K562 (cell line): ENCODE results near the gene LRMDA. TPM values are rescaled to one million over a fixed set of nuclear protein-coding genes. Genes with fewer than 3 reads are reported as not detected.

ENCODE experiments used
- ATAC-seq: fragments of 200-7000 bp; cut with Tn5 transposase; 3 replicates; pipeline ENCODE4 v1.9.1; 2020; ENCODE audit warnings: moderate library complexity
- BruUV-seq: library from RNA; stranded (reverse); fragments of 400-500 nt; replicated peaks from 2 replicates; lab custom pipeline; 2021; lab: Mats Ljungman, UMichigan
- CTCF ChIA-PET: fragments of 300-600 bp; formaldehyde crosslinking; extraction: SDS; loops from one replicate; lab custom pipeline; 2021; ENCODE audit warnings: low intra/inter-chr PET ratio; lab: Yijun Ruan, JAX
- POLR2A ChIA-PET: fragments of 300-600, 350-650 bp; sonication (Branson Sonifier 250); formaldehyde crosslinking; extraction: SDS; loops from one replicate; lab custom pipeline; 2021; ENCODE audit warnings: antibody characterized with exemption, inconsistent platforms; lab: Yijun Ruan, JAX
- DNase-seq, 4 experiments: peaks; one replicate each; pipeline versions ENCODE4 v3.0.0 to v3.0.0-alpha.2; 2011 to 2018; ENCODE audit warnings: low spot score in 3 of 4, mixed read lengths in 3 of 4; ENCODE audit errors: extremely low read depth in 1 of 4
- FAIRE-seq: peaks from 2 replicates; lab custom pipeline; 2011; peaks lifted over from hg19 to GRCh38; lab: Jason Lieb, UNC
- H2AFZ ChIP-seq: 2 replicates; pipeline ENCODE4 v1.6.0; 2011; ENCODE audit warnings: low read depth, low read length, control low read depth, inconsistent platforms
- H3K27ac ChIP-seq: fragments of 200-600 bp; 3 replicates; pipeline ENCODE4 v1.8.0; 2011; ENCODE audit warnings: low read depth, mild to moderate bottlenecking, control low read depth, inconsistent platforms, low read length, moderate library complexity, mixed read lengths; ENCODE audit errors: extremely low read depth
- H3K27me3 ChIP-seq, 2 experiments: fragments of 300-600 bp in 1 of 2; 2 replicates in 1 of 2; 3 replicates in 1 of 2; pipeline versions ENCODE4 v1.6.0 to v1.8.0; 2011; ENCODE audit warnings: inconsistent platforms in 2 of 2, low read length in 2 of 2, mild to moderate bottlenecking in 1 of 2, mixed read lengths in 1 of 2, moderate library complexity in 1 of 2; ENCODE audit not compliant: control insufficient read depth in 2 of 2, insufficient read depth in 2 of 2
- H3K36me3 ChIP-seq: fragments of 300-600 bp; 3 replicates; pipeline ENCODE4 v1.8.0; 2011; ENCODE audit warnings: mild to moderate bottlenecking, low read length, inconsistent platforms; ENCODE audit not compliant: control insufficient read depth, insufficient read depth
- H3K4me1 ChIP-seq, 2 experiments: fragments of 200-600 bp in 1 of 2; replicated peaks in 1 of 2; 2 replicates in 1 of 2; 3 replicates in 1 of 2; pipeline versions ENCODE4 v1.5.1 to v1.8.0; 2011; ENCODE audit warnings: inconsistent platforms in 2 of 2, low read length in 2 of 2, mild to moderate bottlenecking in 1 of 2, mixed read lengths in 1 of 2, moderate library complexity in 1 of 2; ENCODE audit not compliant: control insufficient read depth in 2 of 2, insufficient read depth in 2 of 2
- H3K4me2 ChIP-seq: 2 replicates; pipeline ENCODE4 v1.6.1; 2011; ENCODE audit warnings: low read length, control low read depth, inconsistent platforms, mixed read lengths; ENCODE audit not compliant: insufficient read depth
- H3K4me3 ChIP-seq: fragments of 200-600 bp; sonication (generic), shearing (Covaris generic); 2 replicates; pipeline ENCODE4 v1.5.1; 2016; ENCODE audit warnings: control low read depth, inconsistent platforms
- H3K79me2 ChIP-seq: fragments of 200-600 bp; 3 replicates; pipeline ENCODE4 v1.8.0; 2011; ENCODE audit warnings: low read length, inconsistent platforms; ENCODE audit not compliant: control insufficient read depth, insufficient read depth
- H3K9ac ChIP-seq, 2 experiments: 2 replicates each; pipeline versions ENCODE4 v1.6.0 to v1.6.1; 2011; ENCODE audit warnings: low read depth in 2 of 2, low read length in 2 of 2, control low read depth in 1 of 2, inconsistent platforms in 1 of 2, mild to moderate bottlenecking in 1 of 2, mixed read lengths in 1 of 2; ENCODE audit not compliant: insufficient read depth in 1 of 2
- H3K9me1 ChIP-seq: one replicate; pipeline ENCODE4 v1.6.0; 2011; ENCODE audit warnings: inconsistent platforms, mild to moderate bottlenecking, low read length, moderate library complexity; ENCODE audit not compliant: control insufficient read depth, insufficient read depth
- H3K9me3 ChIP-seq: replicated peaks from 2 replicates; pipeline ENCODE4 v1.5.1; 2011; ENCODE audit warnings: low read depth, low read length, inconsistent platforms; ENCODE audit not compliant: control insufficient read depth, insufficient read depth
- H4K20me1 ChIP-seq: replicated peaks from 2 replicates; pipeline ENCODE4 v1.6.1; 2011; ENCODE audit warnings: low read length, inconsistent platforms, mixed read lengths; ENCODE audit not compliant: control insufficient read depth, insufficient read depth
- BMI1 ChIP-seq: fragments of 150-350 bp; IDR thresholded peaks from 2 replicates; pipeline ENCODE4 v1.6.1; 2014; ENCODE audit warnings: low read length
- BRF2 ChIP-seq: IDR thresholded peaks from 3 replicates; pipeline ENCODE4 v1.6.1; 2011; ENCODE audit warnings: borderline replicate concordance, mild to moderate bottlenecking; ENCODE audit not compliant: insufficient read length, insufficient read depth
- CHD1 ChIP-seq: fragments of 200-600 bp; sonication (generic); IDR thresholded peaks from one replicate; pipeline ENCODE4 v1.6.1; 2012; ENCODE audit warnings: mild to moderate bottlenecking, moderate library complexity, low read length, inconsistent platforms
- FOXP4 ChIP-seq: sonication (generic); formaldehyde crosslinking; IDR thresholded peaks from 2 replicates; pipeline ENCODE4 v1.8.0; 2022; ENCODE audit warnings: mild to moderate bottlenecking, missing genetic modification reagents, borderline replicate concordance
- HNRNPK ChIP-seq: fragments of 200-400 bp; formaldehyde crosslinking; IDR thresholded peaks from one replicate; pipeline ENCODE4 v1.6.1; 2018; ENCODE audit warnings: mild to moderate bottlenecking, low read depth, low read length; ENCODE audit not compliant: poor library complexity, severe bottlenecking
- JUNB ChIP-seq: fragments of 450-650 bp; formaldehyde crosslinking; conservative IDR thresholded peaks from 2 replicates; pipeline ENCODE4 v1.4.0; 2020; ENCODE audit warnings: mild to moderate bottlenecking
- LCOR ChIP-seq: sonication (generic); formaldehyde crosslinking; IDR thresholded peaks from 2 replicates; pipeline ENCODE4 v1.8.0; 2022; ENCODE audit warnings: mild to moderate bottlenecking, missing genetic modification reagents
- PHB ChIP-seq: fragments of 250-450 bp; sonication (Bioruptor Pico); IDR thresholded peaks from 2 replicates; pipeline ENCODE4 v1.5.0; 2021
- PTTG1 ChIP-seq: fragments of 450-650 bp; IDR thresholded peaks from 2 replicates; pipeline ENCODE4 v1.6.1; 2016; ENCODE audit warnings: low read depth, mild to moderate bottlenecking, missing genetic modification characterization, missing compliant biosample characterization
- RBM25 ChIP-seq: fragments of 200-400 bp; formaldehyde crosslinking; IDR thresholded peaks from 2 replicates; pipeline ENCODE4 v1.6.1; 2018; ENCODE audit warnings: low read length, low read depth, moderate library complexity; ENCODE audit not compliant: severe bottlenecking
- SIN3A ChIP-seq, 2 experiments: fragments of 150-350 bp in 1 of 2; IDR thresholded peaks; 2 replicates each; pipeline ENCODE4 v1.6.1; 2011 to 2016; ENCODE audit warnings: borderline replicate concordance in 2 of 2, low read depth in 2 of 2, low read length in 2 of 2, mild to moderate bottlenecking in 2 of 2, moderate library complexity in 2 of 2; ENCODE audit not compliant: control insufficient read depth in 1 of 2
- SUPT5H ChIP-seq: fragments of 450-650 bp; IDR thresholded peaks from 2 replicates; pipeline ENCODE4 v1.6.1; 2016
- TBP ChIP-seq: optimal IDR thresholded peaks from 2 replicates; pipeline ENCODE3; 2011; ENCODE audit warnings: low read depth, low read length, improper control_type of control experiment
- U2AF1 ChIP-seq: fragments of 200-400 bp; formaldehyde crosslinking; optimal IDR thresholded peaks from 2 replicates; pipeline ENCODE3; 2017; ENCODE audit warnings: mild to moderate bottlenecking, low read depth, low read length, moderate library complexity
- ZFP36 ChIP-seq: fragments of 150-350 bp; IDR thresholded peaks from 2 replicates; pipeline ENCODE4 v1.6.1; 2018; ENCODE audit warnings: low read length, low read depth; ENCODE audit not compliant: partially characterized antibody
- ZNF184 ChIP-seq: sonication (generic); formaldehyde crosslinking; IDR thresholded peaks from 2 replicates; pipeline ENCODE4 v1.5.0; 2020; ENCODE audit warnings: missing genetic modification reagents
- ZNF274 ChIP-seq: IDR thresholded peaks from 2 replicates; pipeline ENCODE4 v1.6.1; 2011; ENCODE audit warnings: low read depth, mild to moderate bottlenecking, low read length, moderate library complexity, borderline replicate concordance
- ZNF347 ChIP-seq: fragments of 450-650 bp; formaldehyde crosslinking; IDR thresholded peaks from 2 replicates; pipeline ENCODE4 v1.4.0; 2020; ENCODE audit warnings: low read depth, mild to moderate bottlenecking, moderate library complexity
- ZNF668 ChIP-seq: fragments of 250-450 bp; sonication (Bioruptor Pico); IDR thresholded peaks from 2 replicates; pipeline ENCODE4 v1.8.0; 2022; ENCODE audit warnings: mild to moderate bottlenecking, inconsistent platforms
- WGBS: fragments of 100-300 bp; shearing (Covaris generic); methylation state at CpG from one replicate; pipeline ENCODE4 v1.1.6; 2016; ENCODE audit warnings: low coverage, mixed read lengths; ENCODE audit not compliant: insufficient coverage; ENCODE audit errors: missing lambda C conversion rate; 5-methylcytosine and 5-hydroxymethylcytosine counted together
- in situ Hi-C: fragments of 300-500 bp; cut with MboI; formaldehyde crosslinking; loops from 4 replicates; pipeline ENCODE4 v1.15.0; 2018; ENCODE audit warnings: inconsistent platforms, mixed read lengths
- intact Hi-C: fragments of 100-400 bp; cut with micrococcal nuclease; formaldehyde crosslinking; loops from 2 replicates; pipeline ENCODE4 v1.14.2; 2022
- polyA plus RNA-seq, 8 experiments: library from polyadenylated mRNA; depleted of rRNA in 4 of 8; stranded (reverse) in 5 of 8; unstranded in 3 of 8; fragments of >200 nt; fragmentation: Nextera tagmentation in 2 of 8; fragmentation: Illumina TruSeq in 1 of 8; extraction: Ambion mirVana in 2 of 8; extraction: Trizol in 1 of 8; gene quantifications; 2 replicates each; pipeline versions ENCODE4 v1.2.1 to v1.2.3, GENCODE V29; 2011 to 2014; ENCODE audit warnings: inconsistent platforms in 1 of 8, missing spikeins in 1 of 8
- total RNA-seq, 7 experiments: library from RNA; depleted of rRNA in 6 of 7; stranded (reverse); fragments of >200 nt in 6 of 7; fragmentation: Illumina TruSeq in 2 of 7; extraction: Trizol in 2 of 7; gene quantifications; 2 replicates each; pipeline versions ENCODE4 v1.2.1 to v1.2.3, GENCODE V29; 2011 to 2021; ENCODE audit warnings: low replicate concordance in 1 of 7

Gene LRMDA
- total and polyA plus RNA-seq, 9 of the 15 experiments (the other 6 are each of a cell fraction or from before 2014, with no cell fraction given) = 0.25 TPM; not detected in 8

GRCh38 chr10:75439811-75440210 lies 8.4 kb downstream of the LRMDA start (continued):
- TF ChIP-seq JUNB = no peak
- TF ChIP-seq ZFP36 = no peak
- no peak for TF ChIP-seq BMI1
- TF ChIP-seq ZNF668 = no peak
- TF ChIP-seq, all 486 proteins: peak for 0

- H3K4me2 ChIP-seq = no peak overlapping the region
- no peak for TF ChIP-seq FOXP4
- no peak for TF ChIP-seq ZNF274
- no peak for TF ChIP-seq TBP
- no peak for TF ChIP-seq CHD1
- TF ChIP-seq U2AF1 = no peak
- TF ChIP-seq HNRNPK = no peak
- TF ChIP-seq LCOR (CRISPR knock-in tag) = no peak
- TF ChIP-seq PTTG1 (tag) = no peak
- no peak for TF ChIP-seq PHB (CRISPR knock-in tag)
- TF ChIP-seq ZNF184 (CRISPR knock-in tag) = no peak
- TF ChIP-seq SIN3A (IDR thresholded peaks at IDR 0.05; ENCODE audit: borderline replicate concordance in 2 of 2, control insufficient read depth in 1 of 2, low read depth in 2 of 2, low read length in 2 of 2) = no peak
- TF ChIP-seq BRF2 = no peak
- TF ChIP-seq RBM25 = no peak
- no peak for TF ChIP-seq SUPT5H
- no peak for TF ChIP-seq ZNF347 (CRISPR knock-in tag)
- TF ChIP-seq, all 486 proteins: peak for 0
- POLR2A ChIA-PET = interaction anchor here (0.8 kb wide), 1 partner anchor 17 kb away, joined by 3 read pairs; no protein-coding TSS in a partner anchor
- Histone ChIP-seq H3K27ac (no peak overlapping the region), H3K4me3 (no peak overlapping the region), H3K36me3 (no peaks in the 10 kb centered on the region), H3K9ac (no peak overlapping the region), H3K9me3 (peaks cover 6% of the 10 kb centered on the region), H3K79me2 (no peaks in the 10 kb centered on the region), H2AFZ (no peak overlapping the region), H4K20me1 (no peaks in the 10 kb centered on the region), H3K9me1 (no peaks in the 10 kb centered on the region), H3K4me1 (no peaks in the 10 kb centered on the region), H3K27me3 (no peaks in the 10 kb centered on the region; a peak in 1 of 5 replicates)
- DNase-seq = no peak
- in situ Hi-C loops = no loop called here
- ATAC-seq = no peak
- FAIRE-seq = no peak
- intact Hi-C loops = no loop called here
- WGBS = 2% methylated on average over 4 of the region's 4 CpGs
- CTCF ChIA-PET = no interaction called here
- no TSS peak for BruUV-seq
Measured at GRCh38 chr10:75440271-75440793, 8.9 kb downstream of the LRMDA start.
